K562 (cell line): Measurements from ENCODE around the gene CTDNEP1. TPM values are rescaled to one million over a fixed set of nuclear protein-coding genes. Genes with fewer than 3 reads are reported as not detected.

Source experiments
- MGA ChIP-seq: fragments of 450-650 bp; IDR thresholded peaks from 2 replicates; pipeline ENCODE4 v1.6.1; 2016; ENCODE audit warnings: mild to moderate bottlenecking, moderate library complexity
- MTA1 ChIP-seq: fragments of 450-650 bp; IDR thresholded peaks from 2 replicates; pipeline ENCODE4 v1.6.1; 2017; ENCODE audit warnings: borderline replicate concordance
- NCOR1 ChIP-seq: fragments of 450-650 bp; IDR thresholded peaks from 2 replicates; pipeline ENCODE4 v1.6.1; 2016; ENCODE audit warnings: mild to moderate bottlenecking, moderate library complexity
- NUFIP1 ChIP-seq: fragments of 450-650 bp; IDR thresholded peaks from 2 replicates; pipeline ENCODE4 v1.6.1; 2018; ENCODE audit not compliant: partially characterized antibody
- RBM17 ChIP-seq: fragments of 200-400 bp; formaldehyde crosslinking; IDR thresholded peaks from 2 replicates; pipeline ENCODE4 v1.6.1; 2017; ENCODE audit warnings: low read depth, mild to moderate bottlenecking, low read length, borderline replicate concordance
- RFX1 ChIP-seq: fragments of 450-650 bp; IDR thresholded peaks from 2 replicates; pipeline ENCODE4 v1.6.1; 2016; ENCODE audit warnings: mild to moderate bottlenecking, moderate library complexity
- SFPQ ChIP-seq: fragments of 200-400 bp; formaldehyde crosslinking; IDR thresholded peaks from 2 replicates; pipeline ENCODE4 v1.6.1; 2017; ENCODE audit warnings: mild to moderate bottlenecking, low read depth, low read length, moderate library complexity
- TCF15 ChIP-seq: fragments of 250-450 bp; sonication (Bioruptor Pico); IDR thresholded peaks from 2 replicates; pipeline ENCODE4 v1.8.0; 2022; ENCODE audit warnings: moderate library complexity, mild to moderate bottlenecking, inconsistent platforms
- TGIF2 ChIP-seq: sonication (generic); formaldehyde crosslinking; IDR thresholded peaks from 2 replicates; pipeline ENCODE4 v1.8.1; 2022; ENCODE audit warnings: mild to moderate bottlenecking, missing genetic modification reagents, moderate library complexity
- ZBTB26 ChIP-seq: fragments of 450-650 bp; formaldehyde crosslinking; IDR thresholded peaks from 2 replicates; pipeline ENCODE4 v1.4.0; 2022; ENCODE audit warnings: missing genetic modification characterization
- ZNF253 ChIP-seq: fragments of 250-450 bp; sonication (Bioruptor Pico); conservative IDR thresholded peaks from 2 replicates; pipeline ENCODE4 v1.6.1; 2021; ENCODE audit warnings: mild to moderate bottlenecking
- ZNF311 ChIP-seq: fragments of 250-450 bp; sonication (Bioruptor Pico); IDR thresholded peaks from 2 replicates; pipeline ENCODE4 v1.4.0; 2020; ENCODE audit warnings: mild to moderate bottlenecking, moderate library complexity
- polyA plus RNA-seq, 8 experiments: library from polyadenylated mRNA; depleted of rRNA in 4 of 8; stranded (reverse) in 5 of 8; unstranded in 3 of 8; fragments of >200 nt; fragmentation: Nextera tagmentation in 2 of 8; fragmentation: Illumina TruSeq in 1 of 8; extraction: Ambion mirVana in 2 of 8; extraction: Trizol in 1 of 8; gene quantifications; 2 replicates each; pipeline versions ENCODE4 v1.2.1 to v1.2.3, GENCODE V29; 2011 to 2014; ENCODE audit warnings: inconsistent platforms in 1 of 8, missing spikeins in 1 of 8
- total RNA-seq, 7 experiments: library from RNA; depleted of rRNA in 6 of 7; stranded (reverse); fragments of >200 nt in 6 of 7; fragmentation: Illumina TruSeq in 2 of 7; extraction: Trizol in 2 of 7; gene quantifications; 2 replicates each; pipeline versions ENCODE4 v1.2.1 to v1.2.3, GENCODE V29; 2011 to 2021; ENCODE audit warnings: low replicate concordance in 1 of 7

CTDNEP1 gene
- total and polyA plus RNA-seq, 9 of the 15 experiments (the other 6 are each of a cell fraction or from before 2014, with no cell fraction given) = 10.7 to 150 (median 28.5) TPM

- TF ChIP-seq MGA = peak; percentile 26; the same call in 1 of the 2 replicates
- peak; percentile 69; the same call in 1 of the 2 replicates for TF ChIP-seq SFPQ
- TF ChIP-seq TGIF2 (CRISPR knock-in tag) = no peak
- no peak for TF ChIP-seq NUFIP1
- 0 out of 2 replicates have a peak, but pooled peaks have one; percentile 53 for TF ChIP-seq MTA1
- no peak for TF ChIP-seq RBM17
- TF ChIP-seq ZNF311 (CRISPR knock-in tag) = no peak
- TF ChIP-seq NCOR1 = peak; percentile 72
- no peak for TF ChIP-seq ZBTB26 (CRISPR knock-in tag)
- TF ChIP-seq TCF15 (CRISPR knock-in tag) = no peak
- TF ChIP-seq RFX1 = no peak
- TF ChIP-seq ZNF253 (CRISPR knock-in tag) = no peak
Observed at GRCh38 chr17:7242717-7243452, 8.6 kb downstream of the CTDNEP1 start (continued).
